Activated T-cell treated with anti-CD3 and anti-CD28 coated beads, Interleukin-2, amount 50 U/mL, for 1 hour (primary cell): ENCODE data around the gene ANKS1A.
"Not testable (repeated sequence)": the region's sequence is repeated elsewhere in the genome, so short reads cannot be mapped to it uniquely, and the experiment has no call there.

Experiments used
- DNase-seq: peaks from one replicate; pipeline ENCODE4 v3.0.0-alpha.2; 2020

The ANKS1A gene

GRCh38 chr6:35088281-35089215 lies 199.5 kb downstream of the ANKS1A start:
- no peak for DNase-seq

- DNase-seq, result no peak
These were observed 200.3 kb downstream of the ANKS1A start for GRCh38 chr6:35089216-35089934.

- no peak for DNase-seq
These were observed 201.0 kb downstream of the ANKS1A start for GRCh38 chr6:35089935-35090505.

GRCh38 chr6:35090734-35091133 lies 201.7 kb downstream of the ANKS1A start:
- no peak for DNase-seq

- no peak for DNase-seq
These were observed 202.5 kb downstream of the ANKS1A start for GRCh38 chr6:35091346-35092083.

GRCh38 chr6:35092362-35093117 lies 203.5 kb downstream of the ANKS1A start:
- no peak for DNase-seq

- DNase-seq, result no peak
These were observed 204.0 kb downstream of the ANKS1A start for GRCh38 chr6:35093118-35093445.

GRCh38 chr6:35093783-35094182 lies 204.7 kb downstream of the ANKS1A start:
- DNase-seq, result no peak

- DNase-seq, result no peak
These were observed 205.1 kb downstream of the ANKS1A start for GRCh38 chr6:35094183-35094582.

GRCh38 chr6:35096129-35096862 lies 207.2 kb downstream of the ANKS1A start:
- no peak for DNase-seq

GRCh38 chr6:35099116-35099515 lies 210.1 kb downstream of the ANKS1A start:
- DNase-seq, result no peak

- DNase-seq, result no peak
These were observed 216.0 kb downstream of the ANKS1A start for GRCh38 chr6:35105078-35105477.

- not testable (repeated sequence) for DNase-seq
These were observed 217.0 kb downstream of the ANKS1A start for GRCh38 chr6:35106061-35106460.

GRCh38 chr6:35107208-35107607 lies 218.2 kb downstream of the ANKS1A start:
- not testable (repeated sequence) for DNase-seq

- not testable (repeated sequence) for DNase-seq
These were observed 218.7 kb downstream of the ANKS1A start for GRCh38 chr6:35107761-35108160.

- DNase-seq, result no peak
These were observed 219.3 kb downstream of the ANKS1A start for GRCh38 chr6:35108309-35108885.

GRCh38 chr6:35120746-35121145 lies 231.7 kb downstream of the ANKS1A start:
- DNase-seq, result no peak

GRCh38 chr6:35124356-35124755 lies 235.3 kb downstream of the ANKS1A start:
- no peak for DNase-seq

- DNase-seq, result no peak
These were observed 239.0 kb downstream of the ANKS1A start for GRCh38 chr6:35128042-35128441.

- no peak for DNase-seq
These were observed 239.4 kb downstream of the ANKS1A start for GRCh38 chr6:35128496-35128895.

GRCh38 chr6:35136185-35136584 lies 247.1 kb downstream of the ANKS1A start:
- no peak for DNase-seq
